EH (cell line): ENCODE results near the gene SH2D1B.

Source experiments
- DNase-seq: peaks from one replicate; pipeline ENCODE4 v3.0.0-alpha.2; 2015; ENCODE audit warnings: low read depth

Gene SH2D1B

DNA sequence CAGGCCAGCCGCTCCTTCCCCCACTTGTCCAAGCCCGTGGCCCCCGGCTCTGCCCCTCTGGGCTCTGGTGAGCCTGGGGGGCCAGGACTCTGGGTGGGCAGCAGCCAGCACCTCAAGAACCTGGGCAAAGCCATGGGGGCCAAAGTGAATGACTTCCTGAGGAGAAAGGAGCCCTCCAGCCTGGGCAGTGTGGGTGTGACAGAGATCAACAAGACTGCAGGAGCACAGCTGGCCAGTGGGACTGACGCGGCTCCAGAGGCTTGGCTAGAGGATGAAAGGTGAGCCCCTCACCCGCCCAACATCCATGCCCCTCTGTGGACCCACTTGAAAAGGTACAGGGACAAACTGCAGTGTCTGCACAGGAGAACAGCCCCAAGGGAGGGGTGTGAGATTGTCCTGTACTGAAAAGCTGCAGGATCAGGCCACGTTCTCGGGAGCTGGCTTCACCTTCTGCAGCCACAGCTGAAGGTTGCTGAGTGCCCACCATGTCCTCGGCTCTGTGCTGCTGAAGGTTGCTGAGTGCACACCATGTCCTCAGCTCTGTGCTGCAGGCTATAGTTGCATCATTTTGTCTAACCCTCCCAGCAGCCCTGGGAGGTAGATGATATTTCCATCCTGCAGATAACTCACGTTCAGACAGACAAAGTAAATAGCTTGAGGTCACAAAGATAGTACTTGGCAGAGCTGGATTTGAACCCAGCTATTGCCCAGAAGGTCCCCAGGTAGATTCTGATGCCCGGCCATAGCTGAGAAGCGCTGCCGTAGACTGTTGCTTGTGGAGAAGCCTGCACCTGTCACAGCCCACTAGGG, 29.8 kb downstream of the SH2D1B start:
- no peak for DNase-seq

DNA sequence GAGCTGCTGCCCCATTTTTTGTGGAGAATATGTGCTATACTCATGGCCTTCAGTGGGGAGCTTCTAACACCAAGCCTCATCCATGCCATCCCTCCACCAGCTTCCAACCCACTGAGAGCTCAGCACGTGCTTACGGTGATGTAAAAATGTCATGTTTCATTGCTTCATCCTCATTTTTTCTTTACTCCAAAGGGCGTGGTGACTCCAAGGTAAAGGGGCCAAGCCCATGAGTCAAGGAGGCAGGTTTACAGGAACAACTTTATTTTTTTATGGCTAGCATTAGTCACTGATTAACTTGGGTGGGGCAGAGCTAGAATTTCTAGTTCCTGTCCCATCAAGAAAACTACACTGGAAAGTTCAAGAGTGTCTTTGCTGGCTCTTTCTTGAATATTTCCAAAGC, 30.6 kb downstream of the SH2D1B start, which contains the start of gene C1orf226:
C1orf226 (plus strand) TSS at position 346 of the 400 bp plus-strand sequence. CDS start 174 bp downstream, outside the sequence.
- DNase-seq, result no peak

DNA sequence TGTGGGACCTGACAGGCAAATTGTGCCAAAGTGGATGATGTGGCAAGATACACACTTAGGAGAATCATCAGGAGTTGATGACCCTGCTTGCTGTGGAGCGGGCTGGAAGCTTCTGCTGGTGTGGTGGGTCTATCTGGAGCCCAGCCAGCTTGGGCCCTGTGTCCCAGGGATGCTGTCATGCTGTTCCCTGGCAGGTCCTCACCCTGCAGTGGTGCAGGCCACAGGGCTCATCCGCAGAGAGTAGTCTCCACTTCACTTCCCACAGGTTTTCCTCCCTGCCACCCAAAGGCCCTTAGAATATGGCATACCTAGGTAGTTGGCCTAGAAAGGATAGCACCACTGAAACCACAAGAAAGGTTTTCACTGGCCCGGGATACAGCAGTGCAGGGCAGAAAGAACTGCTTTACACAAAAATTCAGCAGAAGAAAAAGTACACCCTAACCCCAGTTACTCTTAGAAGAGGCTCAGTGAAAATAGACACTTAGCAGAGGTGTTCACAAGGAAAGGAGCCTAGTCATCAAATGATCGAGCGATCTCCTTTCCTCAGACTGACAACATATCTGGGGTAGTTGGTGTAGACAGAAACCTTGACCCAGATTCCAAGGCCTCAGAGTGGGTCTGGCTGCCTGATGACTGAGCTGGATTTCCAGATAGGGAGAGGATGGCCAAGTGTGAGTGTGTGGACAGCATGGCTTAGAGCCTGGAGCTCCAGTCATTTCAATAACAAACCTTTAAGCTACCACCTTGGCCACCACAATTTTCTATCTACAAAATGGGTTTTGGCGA, 31.7 kb downstream of the SH2D1B start:
- no peak for DNase-seq

DNA sequence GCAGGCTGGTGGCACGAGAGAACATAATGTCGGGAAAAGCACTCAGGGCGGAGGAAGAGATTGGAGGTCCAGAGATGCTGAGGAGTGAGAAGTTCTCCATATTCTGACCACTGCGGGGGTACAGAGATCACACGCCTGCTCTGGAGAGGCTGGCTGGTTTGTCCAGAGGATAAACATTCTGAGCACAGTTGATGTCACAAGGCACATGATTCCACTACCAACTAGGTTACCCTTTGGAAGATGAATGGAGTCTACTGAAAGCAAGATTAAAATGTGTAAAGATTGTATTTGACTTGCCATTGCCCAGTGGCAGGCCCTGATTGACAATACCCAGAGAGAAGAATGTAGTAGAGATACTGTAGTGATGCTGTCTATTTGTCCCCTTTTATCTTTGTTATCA, 35.2 kb downstream of the SH2D1B start, which contains the start of gene SPATA46:
SPATA46 (minus strand) TSS at position 164 of the 400 bp plus-strand sequence; CDS start at position 100, 64 bp downstream.
- no peak for DNase-seq

DNA sequence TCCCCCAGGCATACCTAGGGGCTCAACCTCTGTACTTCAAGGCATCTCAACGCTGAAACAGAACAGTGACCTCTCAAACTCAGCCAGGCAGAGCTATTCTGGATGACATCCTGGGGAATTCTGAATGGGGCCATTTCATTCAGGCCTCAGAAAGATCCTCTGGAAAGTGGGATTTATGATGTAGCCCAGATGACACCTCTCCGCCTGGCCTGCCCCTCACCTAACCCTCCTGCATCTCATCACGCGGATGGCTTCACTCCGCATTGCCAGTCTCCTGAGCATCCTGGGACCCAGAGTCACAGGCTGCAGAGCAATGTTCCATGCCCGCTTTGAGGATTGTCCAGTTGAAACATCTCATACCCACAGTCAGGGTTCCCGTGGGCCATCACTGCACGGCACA, 36.5 kb downstream of the SH2D1B start:
- DNase-seq, result no peak

DNA sequence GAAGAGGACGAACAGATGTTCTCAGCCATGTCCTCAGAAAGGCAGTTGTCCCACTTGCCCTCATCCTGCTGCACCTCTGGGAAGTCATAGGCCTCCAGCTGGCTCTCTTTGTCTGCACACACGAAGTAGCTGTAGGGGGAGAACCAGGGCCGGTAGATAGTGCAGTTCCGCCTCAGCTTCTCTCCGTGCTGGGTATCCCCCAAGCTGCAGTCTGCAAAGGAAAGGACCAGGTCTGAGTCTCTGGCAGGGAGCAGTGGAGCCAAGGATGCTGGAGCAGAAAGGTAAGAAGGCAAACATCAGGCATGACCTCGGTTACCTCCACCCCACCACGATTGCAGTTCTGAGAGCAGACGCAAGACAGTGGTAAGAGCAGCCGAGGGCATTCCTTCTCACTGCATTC, 37.5 kb downstream of the SH2D1B start:
- no peak for DNase-seq

DNA sequence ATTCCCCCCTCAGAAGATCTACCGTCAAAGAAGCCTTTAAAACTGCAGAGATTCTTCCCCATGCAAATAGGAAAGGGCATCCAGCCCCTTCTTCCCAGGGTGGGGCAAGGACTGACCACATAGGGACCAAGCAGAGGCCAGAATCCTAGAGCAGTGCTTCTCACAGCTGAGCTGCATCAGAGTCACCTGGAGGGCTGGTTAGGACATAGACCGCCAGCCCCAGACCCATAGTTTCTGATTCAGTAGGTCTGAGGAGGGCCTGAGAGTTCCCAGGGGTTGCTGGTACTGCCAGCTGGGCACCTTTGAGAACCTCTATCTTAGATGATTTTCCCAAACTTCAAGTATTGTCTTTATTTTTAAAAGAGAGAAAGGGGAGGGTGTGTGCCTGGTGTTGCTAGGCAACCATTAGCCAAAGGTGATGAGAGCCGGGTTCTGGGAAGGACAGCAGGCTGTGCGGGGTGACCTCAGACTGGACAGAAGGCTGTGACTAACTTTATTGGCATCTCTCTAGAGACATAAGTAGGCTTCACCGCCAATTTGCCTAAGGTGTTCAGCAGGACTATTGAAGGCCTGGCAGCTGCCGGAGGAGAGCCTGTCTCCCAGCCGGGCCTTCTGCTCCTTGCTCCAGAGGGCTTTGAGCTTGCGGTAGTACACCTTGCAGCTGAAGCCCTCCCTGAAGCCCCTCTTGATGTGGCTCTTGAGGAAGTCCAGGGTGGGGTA, 38.2 kb downstream of the SH2D1B start:
- DNase-seq, result peak; percentile 76

DNA sequence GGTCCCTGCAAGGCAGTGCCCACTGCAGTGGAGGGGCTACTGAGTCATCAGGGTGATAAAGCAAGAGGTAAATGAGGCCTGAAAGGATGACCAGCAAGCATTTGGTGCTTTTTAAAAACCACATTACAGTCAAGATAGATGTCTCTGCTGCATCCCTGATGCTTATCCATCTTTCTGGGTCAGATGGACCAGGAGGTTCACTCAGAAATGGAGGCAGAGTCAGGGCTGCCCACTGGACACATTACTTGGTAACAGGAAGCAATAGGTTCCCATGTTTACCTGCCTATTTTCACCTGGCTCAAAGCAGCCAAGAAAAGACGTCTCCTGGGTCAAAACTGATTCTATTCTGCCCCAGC, 38.9 kb downstream of the SH2D1B start:
- DNase-seq, result no peak

DNA sequence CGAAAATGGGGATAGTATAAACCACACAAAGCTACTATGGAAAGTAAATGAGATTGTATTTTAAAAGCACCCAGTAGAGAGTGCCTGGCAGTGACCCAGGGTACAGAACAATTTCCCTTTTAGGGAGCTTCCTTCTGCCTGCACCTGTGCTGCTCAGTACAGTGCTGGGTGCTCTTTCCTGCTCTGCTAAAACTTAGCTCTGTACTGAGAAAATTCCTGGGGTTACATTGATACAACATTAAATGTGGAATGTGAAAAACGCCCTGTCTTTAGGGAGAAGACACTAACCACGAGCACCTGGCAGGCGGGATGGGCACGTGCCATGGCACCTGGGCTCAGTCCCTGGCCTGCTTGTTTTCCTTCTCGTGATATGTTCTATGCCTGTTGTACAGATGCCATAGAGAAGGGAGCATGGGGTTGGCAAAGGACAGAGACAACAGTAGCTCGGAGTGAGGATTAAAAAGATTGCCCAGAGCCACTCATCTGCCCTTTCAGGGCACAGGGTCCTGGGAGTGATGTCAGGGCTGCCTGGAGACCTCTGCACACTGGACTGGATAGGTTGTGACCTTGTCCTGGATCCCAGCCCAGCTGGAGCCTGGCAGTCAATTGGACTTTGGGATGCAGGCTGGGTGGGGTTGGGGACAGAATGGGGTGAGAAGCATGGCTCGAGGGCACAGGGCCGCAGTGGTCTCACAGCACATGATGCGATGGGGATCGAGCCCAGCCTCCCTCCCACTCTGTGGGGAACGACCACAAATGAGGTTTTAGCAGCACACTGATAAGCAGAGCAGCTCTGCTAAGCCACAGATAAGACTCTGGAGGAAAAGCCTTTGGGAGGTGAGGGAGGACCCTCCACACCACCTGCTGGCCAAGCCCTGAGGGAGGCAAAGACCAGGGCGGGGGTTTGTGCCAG, 39.5 kb downstream of the SH2D1B start:
- no peak for DNase-seq

DNA sequence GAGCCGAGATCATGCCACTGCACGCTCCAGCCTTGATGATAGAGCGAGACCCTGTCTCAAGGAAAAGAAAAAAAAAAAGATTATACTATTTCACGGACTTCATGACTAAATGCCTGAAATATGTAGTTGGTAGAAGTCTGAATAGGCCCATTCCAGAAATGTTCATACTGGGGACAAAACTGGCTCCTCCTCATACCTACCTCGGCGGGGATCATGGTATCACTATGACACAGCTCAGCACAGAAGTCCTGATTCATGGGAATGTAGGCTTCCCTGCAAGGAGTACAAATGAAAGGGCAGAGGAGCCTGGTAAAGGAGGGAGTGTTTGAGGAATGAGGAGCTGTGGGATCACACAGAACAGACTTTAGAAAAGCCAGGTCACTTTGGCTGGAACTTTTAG, 40.3 kb downstream of the SH2D1B start:
- peak; percentile 76 for DNase-seq

DNA sequence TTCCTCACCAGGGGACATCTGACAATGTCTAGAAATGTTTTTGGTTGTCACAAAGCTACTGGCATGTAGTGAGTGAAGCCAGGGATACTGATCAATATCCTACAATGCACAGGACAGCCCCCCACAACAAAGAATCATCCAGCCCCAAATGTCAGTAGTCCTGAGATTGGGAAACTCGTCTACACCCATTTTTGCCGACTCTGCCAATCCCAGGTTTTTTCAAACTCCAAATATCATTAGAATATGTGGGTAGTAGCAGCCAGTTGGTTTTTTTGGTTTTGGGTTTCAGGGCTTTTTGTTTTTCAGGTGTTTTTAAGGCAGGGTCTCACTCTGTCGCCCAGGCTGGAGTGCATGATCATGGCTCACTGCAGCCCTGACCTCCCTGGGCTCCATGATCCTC, 41.2 kb downstream of the SH2D1B start:
- no peak for DNase-seq

DNA sequence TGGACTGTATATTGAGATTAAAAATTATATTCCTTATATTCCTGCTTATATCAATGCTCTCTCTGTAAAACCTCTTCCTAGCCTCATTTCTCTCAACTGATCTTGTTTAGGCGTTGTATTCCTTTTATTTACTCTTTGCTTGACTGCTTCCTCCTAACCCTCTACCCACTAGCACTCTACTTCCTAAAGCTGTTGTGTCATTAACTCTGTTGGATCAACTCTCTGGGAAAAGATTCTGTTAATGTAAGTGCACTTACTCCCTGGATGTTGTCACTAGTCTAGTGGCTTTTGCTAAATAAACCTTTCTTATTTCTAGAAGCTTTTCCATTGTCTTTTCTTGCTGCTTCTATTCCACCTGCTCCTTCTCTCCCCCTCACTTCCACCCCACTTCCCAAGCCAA, 41.8 kb downstream of the SH2D1B start:
- no peak for DNase-seq

DNA sequence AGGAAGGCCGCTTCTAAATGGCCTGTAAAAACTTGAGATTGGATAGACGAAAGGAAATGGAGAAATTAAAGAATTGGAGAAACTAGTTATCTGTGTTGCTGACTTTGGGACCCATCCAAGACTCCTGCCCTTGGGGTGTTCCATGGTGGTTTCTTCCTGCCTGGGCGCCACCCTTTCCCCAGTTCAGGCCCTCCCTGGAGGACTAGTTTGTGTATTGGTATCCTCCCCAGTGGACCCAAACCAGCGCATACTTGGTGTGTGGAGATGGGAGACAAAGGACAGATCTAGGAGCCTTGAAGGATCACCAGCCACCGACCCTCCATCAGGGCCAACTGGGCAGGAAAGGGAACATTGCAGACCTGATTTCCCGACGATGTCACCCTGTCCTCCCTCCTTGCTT, 42.4 kb downstream of the SH2D1B start:
- no peak for DNase-seq

DNA sequence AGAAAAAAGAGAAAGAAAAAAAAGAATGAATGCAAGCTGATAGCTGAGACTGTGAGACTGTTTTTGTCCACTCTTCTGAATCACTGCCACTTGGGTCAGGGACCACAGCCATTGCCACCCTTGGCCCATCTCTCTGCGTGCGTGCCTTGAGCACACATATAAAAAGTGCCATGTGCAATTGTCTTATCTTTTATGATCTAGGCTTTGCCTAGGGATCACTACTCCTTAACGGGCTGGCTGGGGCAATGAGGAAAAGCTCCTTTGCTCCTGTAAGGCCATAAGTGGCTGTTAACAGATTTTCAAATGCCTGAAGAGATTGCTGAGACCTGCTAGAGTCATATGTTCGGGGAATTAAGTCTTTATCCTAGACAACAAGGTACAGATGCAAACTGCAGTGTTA, 43.5 kb downstream of the SH2D1B start:
- DNase-seq, result no peak

DNA sequence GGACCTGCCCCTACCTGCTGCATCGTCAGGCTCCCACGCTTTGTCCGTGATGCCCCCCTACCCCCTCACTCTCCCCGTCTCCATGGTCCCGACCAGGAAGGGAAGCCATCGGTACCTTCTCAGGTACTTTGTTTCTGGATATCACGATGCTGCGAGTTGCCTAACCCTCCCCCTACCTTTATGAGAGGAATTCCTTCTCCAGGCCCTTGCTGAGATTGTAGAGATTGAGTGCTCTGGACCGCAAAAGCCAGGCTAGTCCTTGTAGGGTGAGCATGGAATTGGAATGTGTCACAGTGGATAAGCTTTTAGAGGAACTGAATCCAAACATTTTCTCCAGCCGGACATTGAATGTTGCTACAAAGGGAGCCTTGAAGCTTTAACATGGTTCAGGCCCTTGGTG, 44.2 kb downstream of the SH2D1B start:
- DNase-seq, result no peak

DNA sequence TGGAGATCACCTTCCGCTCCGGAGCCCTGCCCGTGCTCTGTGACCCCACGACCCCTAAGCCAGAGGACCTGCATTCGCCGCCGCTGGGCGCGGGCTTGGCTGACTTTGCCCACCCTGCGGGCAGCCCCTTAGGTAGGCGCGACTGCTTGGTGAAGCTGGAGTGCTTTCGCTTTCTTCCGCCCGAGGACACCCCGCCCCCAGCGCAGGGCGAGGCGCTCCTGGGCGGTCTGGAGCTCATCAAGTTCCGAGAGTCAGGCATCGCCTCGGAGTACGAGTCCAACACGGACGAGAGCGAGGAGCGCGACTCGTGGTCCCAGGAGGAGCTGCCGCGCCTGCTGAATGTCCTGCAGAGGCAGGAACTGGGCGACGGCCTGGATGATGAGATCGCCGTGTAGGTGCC, 44.9 kb downstream of the SH2D1B start:
- DNase-seq, result peak; percentile 59

DNA sequence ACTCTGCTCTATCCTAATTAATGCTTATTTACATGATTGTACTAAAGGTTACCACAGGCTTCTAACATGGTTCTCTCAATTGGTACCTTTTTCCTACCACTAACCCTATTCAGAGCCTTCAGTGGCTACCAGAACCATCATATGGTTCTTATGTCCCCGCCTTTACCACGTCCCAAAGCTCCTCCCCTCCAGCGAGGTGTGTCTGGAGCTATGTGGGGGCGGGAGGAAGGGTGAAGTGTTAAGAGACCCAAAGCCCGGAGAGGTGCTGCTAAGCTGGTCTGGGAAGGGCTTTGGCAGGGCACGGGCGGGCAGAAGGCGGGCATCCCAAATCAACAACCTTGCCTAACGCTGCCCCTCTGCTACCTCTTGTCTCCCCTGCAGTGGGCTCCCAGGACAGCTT, 45.3 kb downstream of the SH2D1B start:
- DNase-seq, result peak; percentile 31

DNA sequence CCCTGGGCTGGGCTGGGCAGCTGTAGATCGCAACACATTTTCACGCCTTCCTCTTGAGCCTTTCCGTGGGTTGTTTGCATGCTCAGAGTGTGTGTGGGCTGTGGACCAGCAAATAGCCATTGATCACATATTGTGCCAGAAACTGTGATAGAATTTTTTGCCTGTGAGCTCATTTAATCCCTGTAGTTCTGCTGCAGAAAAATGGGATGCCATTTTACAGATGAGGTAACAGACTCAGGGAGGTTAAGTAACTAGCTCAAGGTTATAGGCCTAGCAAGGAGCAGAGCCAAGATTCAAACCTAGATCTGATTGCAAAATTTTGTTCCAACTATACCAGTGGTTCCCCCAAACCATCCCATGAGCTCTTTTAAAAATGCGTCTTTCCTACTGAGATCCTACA, 45.8 kb downstream of the SH2D1B start:
- no peak for DNase-seq

DNA sequence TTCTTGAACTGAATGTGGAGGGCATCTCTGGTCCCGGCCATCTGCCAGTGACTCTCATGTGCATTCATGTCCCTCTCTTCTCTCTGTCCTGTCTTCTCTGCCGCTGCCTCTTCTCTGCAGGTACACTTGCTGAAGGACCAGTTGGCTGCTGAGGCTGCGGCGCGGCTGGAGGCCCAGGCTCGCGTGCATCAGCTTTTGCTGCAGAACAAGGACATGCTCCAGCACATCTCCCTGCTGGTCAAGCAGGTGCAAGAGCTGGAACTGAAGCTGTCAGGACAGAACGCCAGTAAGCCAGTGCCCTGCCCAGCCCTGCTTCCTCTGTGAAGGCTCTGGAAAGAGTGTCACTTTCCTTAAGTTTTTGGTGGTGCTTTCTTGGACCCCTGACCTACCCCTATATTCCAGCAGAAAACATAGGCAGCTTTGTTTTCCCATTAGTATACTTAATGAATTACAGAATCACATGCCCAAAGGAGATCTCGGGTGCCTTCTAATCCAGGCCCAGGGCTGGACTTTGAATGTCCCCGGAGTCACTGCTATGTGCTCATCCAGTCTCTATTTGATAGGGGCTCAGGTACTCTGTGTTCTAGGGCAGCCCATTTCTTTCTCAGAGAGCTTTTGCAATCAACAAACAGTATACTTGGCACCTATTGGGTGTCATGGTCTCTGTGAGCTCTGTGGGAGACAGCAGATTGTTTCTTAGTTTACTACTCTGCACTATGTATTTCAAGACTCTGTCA, 46.5 kb downstream of the SH2D1B start:
- no peak for DNase-seq

DNA sequence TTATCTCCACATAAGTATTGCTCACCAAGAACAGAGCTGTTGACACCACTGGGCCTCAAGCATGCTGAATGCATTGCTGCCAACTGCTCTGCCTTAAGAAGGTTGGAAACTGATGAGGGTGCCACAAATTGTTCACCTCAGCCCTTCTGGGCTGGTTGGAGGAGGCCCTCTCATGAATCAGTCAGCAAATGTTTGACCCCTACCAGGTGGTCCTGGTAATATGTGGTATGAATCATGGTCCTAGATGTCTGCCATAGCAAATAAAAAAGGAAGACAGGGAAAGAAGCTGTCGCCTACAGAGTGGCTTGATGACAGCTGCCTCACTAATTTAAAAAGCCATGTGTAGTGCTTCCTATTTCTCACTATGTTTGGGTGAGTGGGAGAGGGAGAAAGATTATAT, 47.4 kb downstream of the SH2D1B start:
- no peak for DNase-seq

DNA sequence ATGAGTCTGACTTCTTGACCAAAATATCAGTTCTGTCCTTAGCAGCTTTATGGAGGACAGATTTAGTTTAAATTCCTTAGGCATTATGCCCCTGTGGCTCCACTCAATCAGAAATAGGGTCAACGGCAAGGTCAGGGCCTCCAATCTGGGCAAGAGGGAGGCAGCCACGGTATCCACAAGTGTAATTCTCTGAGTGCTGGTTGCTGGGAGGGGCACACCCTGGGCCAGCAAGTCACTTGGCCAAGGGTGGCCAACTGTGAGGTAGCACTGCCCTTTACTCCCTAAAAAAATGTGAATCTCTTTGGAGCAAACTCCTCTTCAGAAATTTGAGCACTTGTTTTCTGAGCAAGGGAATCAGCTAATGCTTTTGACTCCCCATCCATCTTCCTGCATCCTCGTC, 48.1 kb downstream of the SH2D1B start:
- no peak for DNase-seq
